H9 (cell line): ENCODE data around the gene KIF5A. TPM values are rescaled to one million over a fixed set of nuclear protein-coding genes. Genes with fewer than 3 reads are reported as not detected.
A peak's percentile ranks its signal among the peaks of the same experiment; 100 is the strongest.

ENCODE experiments used
- DNase-seq: peaks from one replicate; pipeline ENCODE4 v3.0.0-alpha.2; 2017
- H2AFZ ChIP-seq: one replicate; pipeline ENCODE4 v1.6.1; 2013; ENCODE audit warnings: mild to moderate bottlenecking, low read length, control low read depth, moderate library complexity
- H2AK5ac ChIP-seq: 2 replicates; pipeline ENCODE4 v1.6.1; 2013; ENCODE audit warnings: low read length, control low read depth, mixed read lengths; ENCODE audit not compliant: insufficient read length
- H2BK120ac ChIP-seq: one replicate; pipeline ENCODE4 v1.6.1; 2013; ENCODE audit warnings: low read depth, mild to moderate bottlenecking, low read length, control low read depth, inconsistent platforms; ENCODE audit not compliant: poor library complexity, severe bottlenecking
- H2BK12ac ChIP-seq: 2 replicates; pipeline ENCODE4 v1.6.1; 2013; ENCODE audit warnings: low read length, control low read depth, mixed read lengths, low read depth; ENCODE audit not compliant: insufficient read length
- H2BK15ac ChIP-seq: 2 replicates; pipeline ENCODE4 v1.6.1; 2013; ENCODE audit warnings: low read depth, low read length, control low read depth
- H2BK20ac ChIP-seq: one replicate; pipeline ENCODE4 v1.6.1; 2013; ENCODE audit warnings: low read depth, mild to moderate bottlenecking, low read length, control low read depth, inconsistent platforms; ENCODE audit not compliant: poor library complexity, severe bottlenecking
- H2BK5ac ChIP-seq: 2 replicates; pipeline ENCODE4 v1.6.1; 2013; ENCODE audit warnings: low read length, control low read depth, mixed read lengths; ENCODE audit not compliant: insufficient read length
- H3K14ac ChIP-seq: 2 replicates; pipeline ENCODE4 v1.6.1; 2013; ENCODE audit warnings: low read length, control low read depth; ENCODE audit not compliant: insufficient read depth
- H3K18ac ChIP-seq: 2 replicates; pipeline ENCODE4 v1.6.1; 2013; ENCODE audit warnings: low read depth, mild to moderate bottlenecking, mixed read lengths, low read length, control low read depth; ENCODE audit not compliant: insufficient read length
- H3K23ac ChIP-seq: 2 replicates; pipeline ENCODE4 v1.6.1; 2013; ENCODE audit warnings: low read length, control low read depth, mixed read lengths, low read depth; ENCODE audit not compliant: insufficient read length
- H3K23me2 ChIP-seq: 2 replicates; pipeline ENCODE4 v1.6.1; 2013; ENCODE audit warnings: low read depth, mild to moderate bottlenecking, mixed read lengths, low read length, control low read depth; ENCODE audit not compliant: insufficient read length, poor library complexity, severe bottlenecking
- H3K27ac ChIP-seq: 2 replicates; pipeline ENCODE4 v1.5.1; 2013; ENCODE audit warnings: low read length, control low read depth, mixed read lengths, low read depth; ENCODE audit not compliant: insufficient read length
- H3K27me3 ChIP-seq: 2 replicates; pipeline ENCODE4 v1.6.1; 2013; ENCODE audit warnings: low read length, control low read depth, inconsistent platforms; ENCODE audit not compliant: insufficient read depth
- H3K4ac ChIP-seq: 2 replicates; pipeline ENCODE4 v1.6.1; 2013; ENCODE audit warnings: low read depth, mild to moderate bottlenecking, control low read depth, inconsistent platforms, low read length, moderate library complexity
- H3K4me1 ChIP-seq: 2 replicates; pipeline ENCODE4 v1.6.1; 2013; ENCODE audit warnings: low read length, control low read depth, inconsistent platforms; ENCODE audit not compliant: insufficient read depth
- H3K4me2 ChIP-seq: 2 replicates; pipeline ENCODE4 v1.6.1; 2013; ENCODE audit warnings: low read length, control low read depth, mixed read lengths; ENCODE audit not compliant: insufficient read length, insufficient read depth
- H3K56ac ChIP-seq: 2 replicates; pipeline ENCODE4 v1.6.1; 2013; ENCODE audit warnings: low read depth, mild to moderate bottlenecking, mixed read lengths, low read length, control low read depth; ENCODE audit not compliant: insufficient read length
- H3K79me1 ChIP-seq: 2 replicates; pipeline ENCODE4 v1.6.1; 2013; ENCODE audit warnings: low read depth, mild to moderate bottlenecking, moderate library complexity, low read length, control low read depth, inconsistent platforms; ENCODE audit not compliant: insufficient read depth, poor library complexity, severe bottlenecking
- H3K79me2 ChIP-seq: 2 replicates; pipeline ENCODE4 v1.6.1; 2013; ENCODE audit warnings: low read length, control low read depth, inconsistent platforms; ENCODE audit not compliant: insufficient read depth
- H3K9ac ChIP-seq: 2 replicates; pipeline ENCODE4 v1.6.1; 2013; ENCODE audit warnings: low read length, control low read depth, mixed read lengths; ENCODE audit not compliant: insufficient read length; ENCODE audit errors: extremely low read depth
- H3K9me3 ChIP-seq: one replicate; pipeline ENCODE4 v1.6.1; 2013; ENCODE audit warnings: low read depth, low read length, inconsistent platforms; ENCODE audit not compliant: control insufficient read depth
- H3T11ph ChIP-seq: one replicate; pipeline ENCODE4 v1.6.1; 2013; ENCODE audit warnings: mild to moderate bottlenecking, low read length, control low read depth, inconsistent platforms
- H4K20me1 ChIP-seq: one replicate; pipeline ENCODE4 v1.6.1; 2013; ENCODE audit not compliant: control insufficient read depth, insufficient read length, insufficient read depth
- H4K5ac ChIP-seq: 2 replicates; pipeline ENCODE4 v1.6.1; 2013; ENCODE audit warnings: low read depth, mild to moderate bottlenecking, mixed read lengths, low read length, control low read depth; ENCODE audit not compliant: insufficient read length
- H4K8ac ChIP-seq: replicated peaks from 2 replicates; pipeline ENCODE4 v1.6.1; 2013; ENCODE audit warnings: low read length, control low read depth, mixed read lengths, low read depth; ENCODE audit not compliant: insufficient read length
- H4K91ac ChIP-seq: 2 replicates; pipeline ENCODE4 v1.6.1; 2013; ENCODE audit warnings: low read depth, mild to moderate bottlenecking, moderate library complexity, mixed read lengths, low read length, control low read depth; ENCODE audit not compliant: insufficient read length
- H3K27ac Mint-ChIP-seq, 3 experiments: 2 replicates in 2 of 3; 3 replicates in 1 of 3; pipeline ENCODE4 v1.8.0; 2020 to 2021; ENCODE audit warnings: mixed read lengths in 3 of 3, mild to moderate bottlenecking in 1 of 3, moderate library complexity in 1 of 3
- H3K27me3 Mint-ChIP-seq: 2 replicates; pipeline ENCODE4 v1.8.0; 2021; ENCODE audit warnings: low read depth, mild to moderate bottlenecking, moderate library complexity, mixed read lengths
- H3K36me3 Mint-ChIP-seq, 3 experiments: 2 replicates in 2 of 3; 3 replicates in 1 of 3; pipeline ENCODE4 v1.8.0; 2020 to 2021; ENCODE audit warnings: low read depth in 3 of 3, mixed read lengths in 3 of 3; ENCODE audit not compliant: insufficient read depth in 1 of 3
- H3K4me1 Mint-ChIP-seq, 2 experiments: 2 replicates each; pipeline ENCODE4 v1.8.0; 2020; ENCODE audit warnings: mixed read lengths in 2 of 2
- H3K4me3 Mint-ChIP-seq, 2 experiments: 2 replicates in 1 of 2; 3 replicates in 1 of 2; pipeline ENCODE4 v1.8.0; 2020 to 2021; ENCODE audit warnings: mild to moderate bottlenecking in 2 of 2, mixed read lengths in 2 of 2, moderate library complexity in 1 of 2
- H3K9me3 Mint-ChIP-seq, 2 experiments: 2 replicates in 1 of 2; 3 replicates in 1 of 2; pipeline ENCODE4 v1.8.0; 2020; ENCODE audit warnings: mild to moderate bottlenecking in 2 of 2, mixed read lengths in 2 of 2, moderate library complexity in 1 of 2
- WGBS: extraction: QIAGEN DNeasy Blood & Tissue Kit; methylation state at CpG from one replicate; pipeline ENCODE4 v1.1.7; 2013; ENCODE audit warnings: missing lambda C conversion rate, low lambda C conversion rate, mixed read lengths; ENCODE audit not compliant: insufficient read length; ENCODE audit errors: extremely low coverage; 5-methylcytosine and 5-hydroxymethylcytosine counted together
- total RNA-seq: library from RNA; stranded (reverse); gene quantifications from 2 replicates; pipeline ENCODE4 v1.2.1, GENCODE V29; 2021
- TF ChIP-seq, protein P1 (sequence below): fragments of 200-600 bp; sonication (generic); conservative IDR thresholded peaks from 3 replicates; pipeline ENCODE4 v1.8.0; 2021; ENCODE audit warnings: antibody characterized with exemption, mild to moderate bottlenecking

KIF5A gene
- total RNA-seq, 1 experiment from 2014 or later: 18.5 TPM

DNA sequence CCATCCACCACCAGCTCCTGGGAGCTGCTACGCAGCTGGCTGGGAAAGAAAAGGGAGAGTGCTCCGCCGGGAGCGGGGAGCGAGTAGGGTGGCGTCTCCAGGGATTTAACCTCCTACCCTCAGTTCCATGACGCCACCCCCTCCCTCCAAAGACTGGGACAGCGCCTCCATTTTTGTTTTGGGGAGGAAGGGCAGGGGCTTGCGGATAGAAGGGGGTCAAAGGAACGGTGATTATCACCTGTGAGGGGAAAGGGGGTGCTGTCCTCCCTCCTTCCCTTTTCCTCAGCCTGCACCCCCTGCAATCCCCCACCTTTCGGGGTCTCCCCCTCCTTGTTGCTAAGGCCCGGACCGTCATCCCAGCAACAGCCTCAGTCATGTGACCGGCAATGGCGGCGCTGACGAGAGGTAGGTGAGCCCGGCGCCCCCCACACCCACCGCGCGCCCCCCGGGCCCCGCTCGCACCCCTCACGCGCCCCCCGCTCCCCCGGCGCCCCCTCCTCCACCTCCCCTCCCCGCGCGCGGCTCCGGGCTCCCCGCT, 54.7 kb downstream of the KIF5A start, which contains the start of gene DTX3:
TSS of gene DTX3 (plus strand) at position 371 of the 538 bp plus-strand sequence. CDS start 1,694 bp downstream, outside the sequence.
- Histone ChIP-seq H4K5ac (peak within 1 kb of the TSS; percentile 63), H2BK12ac (peak within 1 kb of the TSS; percentile 30), H3K27ac (no peak within 1 kb of the TSS), H3K27me3 (no peaks in the 10 kb centered on the region), H2BK120ac (no peak within 1 kb of the TSS), H2AK5ac (no peak within 1 kb of the TSS), H4K20me1 (no peaks in the 10 kb centered on the region), H2BK15ac (no peak within 1 kb of the TSS), H3K79me2 (no peaks in the 10 kb centered on the region), H2BK20ac (peak within 1 kb of the TSS; percentile 32), H2BK5ac (no peak within 1 kb of the TSS), H3K56ac (no peak within 1 kb of the TSS), H3K23ac (no peak within 1 kb of the TSS), H4K91ac (no peak within 1 kb of the TSS), H3K18ac (peak within 1 kb of the TSS; percentile 94), H4K8ac (no peak within 1 kb of the TSS), H3K9me3 (no peaks in the 10 kb centered on the region), H3K4ac (no peak within 1 kb of the TSS), H3K23me2 (peaks cover 17% of the 10 kb centered on the region), H2AFZ (no peak within 1 kb of the TSS), H3K4me1 (peaks cover 3% of the 10 kb centered on the region), H3K9ac (peak within 1 kb of the TSS; percentile 66), H3K14ac (peak within 1 kb of the TSS; percentile 99), H3K79me1 (no peaks in the 10 kb centered on the region), H3K4me2 (peak within 1 kb of the TSS; percentile 89), H3T11ph (no peak within 1 kb of the TSS)
- Mint-ChIP-seq H3K27ac (peak within 1 kb of the TSS; percentile 94 to 98 (median 97)), H3K27me3 (no peaks in the 10 kb centered on the region), H3K36me3 (peaks cover 9 to 57% (median 36%) of the 10 kb centered on the region in 3 experiments), H3K4me1 (peaks cover 31 to 34% of the 10 kb centered on the region in 2 experiments), H3K9me3 (no peaks in the 10 kb centered on the region; a peak in 1 of 5 replicates), H3K4me3 (peak within 1 kb of the TSS; percentile 90)
- WGBS: no CpG with 5 or more reads among the region's 36 CpGs
- peak; percentile 68 for DNase-seq
- TF ChIP-seq, protein P1, sequence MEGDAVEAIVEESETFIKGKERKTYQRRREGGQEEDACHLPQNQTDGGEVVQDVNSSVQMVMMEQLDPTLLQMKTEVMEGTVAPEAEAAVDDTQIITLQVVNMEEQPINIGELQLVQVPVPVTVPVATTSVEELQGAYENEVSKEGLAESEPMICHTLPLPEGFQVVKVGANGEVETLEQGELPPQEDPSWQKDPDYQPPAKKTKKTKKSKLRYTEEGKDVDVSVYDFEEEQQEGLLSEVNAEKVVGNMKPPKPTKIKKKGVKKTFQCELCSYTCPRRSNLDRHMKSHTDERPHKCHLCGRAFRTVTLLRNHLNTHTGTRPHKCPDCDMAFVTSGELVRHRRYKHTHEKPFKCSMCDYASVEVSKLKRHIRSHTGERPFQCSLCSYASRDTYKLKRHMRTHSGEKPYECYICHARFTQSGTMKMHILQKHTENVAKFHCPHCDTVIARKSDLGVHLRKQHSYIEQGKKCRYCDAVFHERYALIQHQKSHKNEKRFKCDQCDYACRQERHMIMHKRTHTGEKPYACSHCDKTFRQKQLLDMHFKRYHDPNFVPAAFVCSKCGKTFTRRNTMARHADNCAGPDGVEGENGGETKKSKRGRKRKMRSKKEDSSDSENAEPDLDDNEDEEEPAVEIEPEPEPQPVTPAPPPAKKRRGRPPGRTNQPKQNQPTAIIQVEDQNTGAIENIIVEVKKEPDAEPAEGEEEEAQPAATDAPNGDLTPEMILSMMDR: no peak
